KMS-11 (cell line): ENCODE data around the gene COMMD1.

Experiments used
- H2AFZ ChIP-seq: fragments of 200-600 bp; sonication (generic); 2 replicates; pipeline ENCODE4 v1.6.1; 2016; ENCODE audit warnings: antibody characterized with exemption, mixed run types, low read depth
- H3K27ac ChIP-seq: fragments of 200-600 bp; sonication (generic); 2 replicates; pipeline ENCODE4 v1.6.1; 2016; ENCODE audit warnings: mild to moderate bottlenecking, mixed run types
- H3K27me3 ChIP-seq: fragments of 200-600 bp; sonication (generic); 2 replicates; pipeline ENCODE4 v1.6.1; 2017; ENCODE audit warnings: mild to moderate bottlenecking, low read depth, mixed run types, moderate library complexity; ENCODE audit not compliant: insufficient read depth
- H3K36me3 ChIP-seq: fragments of 200-600 bp; sonication (generic); 2 replicates; pipeline ENCODE4 v1.6.1; 2017; ENCODE audit warnings: mild to moderate bottlenecking, mixed run types; ENCODE audit not compliant: insufficient read depth
- H3K4me1 ChIP-seq: fragments of 200-600 bp; sonication (generic); 2 replicates; pipeline ENCODE4 v1.6.1; 2016; ENCODE audit warnings: mild to moderate bottlenecking, low read depth, mixed run types; ENCODE audit not compliant: poor library complexity, severe bottlenecking
- H3K4me2 ChIP-seq: fragments of 200-600 bp; sonication (generic); 2 replicates; pipeline ENCODE4 v1.7.0; 2016; ENCODE audit warnings: mild to moderate bottlenecking, mixed run types
- H3K4me3 ChIP-seq: fragments of 200-600 bp; sonication (generic); IDR thresholded peaks from 2 replicates; pipeline ENCODE4 v1.6.1; 2017; ENCODE audit warnings: low read depth, low read length, mixed read lengths; ENCODE audit not compliant: insufficient read depth
- H3K79me2 ChIP-seq: fragments of 200-600 bp; sonication (generic); 2 replicates; pipeline ENCODE4 v1.6.1; 2016; ENCODE audit warnings: low read depth, mixed run types; ENCODE audit not compliant: insufficient read depth
- H3K9ac ChIP-seq: fragments of 200-600 bp; sonication (generic); 2 replicates; pipeline ENCODE4 v1.6.1; 2016; ENCODE audit warnings: mild to moderate bottlenecking, mixed run types
- H4K20me1 ChIP-seq: fragments of 200-600 bp; sonication (generic); 2 replicates; pipeline ENCODE4 v1.6.1; 2016; ENCODE audit warnings: mild to moderate bottlenecking, mixed run types; ENCODE audit not compliant: insufficient read depth
- CTCF ChIP-seq: fragments of 200-600 bp; sonication (generic); conservative IDR thresholded peaks from 2 replicates; pipeline ENCODE4 v1.6.1; 2017; ENCODE audit warnings: low read depth, mild to moderate bottlenecking, antibody characterized with exemption, low read length, moderate library complexity, mixed read lengths

Gene COMMD1

GRCh38 chr2:61885896-61886603 is 19.4 kb upstream of the COMMD1 start:
- Histone ChIP-seq H3K27me3 (no peaks in the 10 kb centered on the region), H3K79me2 (peaks cover 48% of the 10 kb centered on the region), H2AFZ (no peak overlapping the region), H3K27ac (no peak overlapping the region), H3K4me3 (no peak overlapping the region), H4K20me1 (peaks cover 18% of the 10 kb centered on the region), H3K4me2 (peak overlapping the region; percentile 94), H3K9ac (no peak overlapping the region), H3K4me1 (peaks cover 18% of the 10 kb centered on the region), H3K36me3 (peaks cover 21% of the 10 kb centered on the region; the same call in 1 of the 2 replicates)
- no peak for TF ChIP-seq CTCF

GRCh38 chr2:61887717-61888266 is 17.7 kb upstream of the COMMD1 start:
- no peak for TF ChIP-seq CTCF
- Histone ChIP-seq H3K27ac (peak overlapping the region; percentile 96), H3K79me2 (peaks cover 48% of the 10 kb centered on the region), H3K4me2 (peak overlapping the region; percentile 94), H3K4me1 (peaks cover 18% of the 10 kb centered on the region), H3K36me3 (peaks cover 14% of the 10 kb centered on the region; the same call in 1 of the 2 replicates), H3K27me3 (no peaks in the 10 kb centered on the region), H3K4me3 (peak overlapping the region; percentile 93), H2AFZ (peak overlapping the region; percentile 94), H3K9ac (peak overlapping the region; percentile 97), H4K20me1 (peaks cover 18% of the 10 kb centered on the region)

GRCh38 chr2:61888267-61889055 is 17.0 kb upstream of the COMMD1 start, which contains the start of gene CCT4:
Gene CCT4, minus strand, starts transcription at chr2:61888656. Its CDS starts 149 bp downstream, at chr2:61888507.
- H3K27me3 ChIP-seq, result no peaks in the 10 kb centered on the region
- peaks cover 11% of the 10 kb centered on the region; the same call in 1 of the 2 replicates for H3K36me3 ChIP-seq
- H3K27ac ChIP-seq, result peak within 1 kb of the TSS; percentile 96
- peak within 1 kb of the TSS; percentile 97 for H3K9ac ChIP-seq
- no peak for TF ChIP-seq CTCF
- peaks cover 18% of the 10 kb centered on the region for H3K4me1 ChIP-seq
- peak within 1 kb of the TSS; percentile 94 for H3K4me2 ChIP-seq
- peaks cover 48% of the 10 kb centered on the region for H3K79me2 ChIP-seq
- H4K20me1 ChIP-seq, result peaks cover 18% of the 10 kb centered on the region
- peak within 1 kb of the TSS; percentile 93 for H3K4me3 ChIP-seq
- H2AFZ ChIP-seq, result peak within 1 kb of the TSS; percentile 94

GRCh38 chr2:61898810-61899209 is 6.7 kb upstream of the COMMD1 start:
- H3K4me1 ChIP-seq, result no peaks in the 10 kb centered on the region
- H3K4me3 ChIP-seq, result no peak overlapping the region
- H3K27ac ChIP-seq, result no peak overlapping the region
- no peak overlapping the region for H3K4me2 ChIP-seq
- no peaks in the 10 kb centered on the region for H4K20me1 ChIP-seq
- H3K79me2 ChIP-seq, result no peaks in the 10 kb centered on the region
- no peaks in the 10 kb centered on the region for H3K36me3 ChIP-seq
- peak; percentile 58 for TF ChIP-seq CTCF
- H3K9ac ChIP-seq, result no peak overlapping the region
- no peak overlapping the region for H2AFZ ChIP-seq
- H3K27me3 ChIP-seq, result no peaks in the 10 kb centered on the region
